ENCODE data around the gene TMEM25. TPM values are rescaled to one million over a fixed set of nuclear protein-coding genes. Genes with fewer than 3 reads are reported as not detected.

Gene TMEM25
- total and polyA plus RNA-seq, 10 donors: 5.2 to 23.8 (median 10.3) TPM

- no peak for DNase-seq
- TF ChIP-seq POLR2AphosphoS5 (IDR thresholded peaks at IDR 0.05): no peak
- TF ChIP-seq CTCF (IDR thresholded peaks at IDR 0.05 in 8 of 11, conservative IDR thresholded peaks at IDR 0.05 in 3 of 11): no peak
- no peak for TF ChIP-seq POLR2A (IDR thresholded peaks at IDR 0.05)
- WGBS, 5 donors: 58 to 74% (median 69%) methylated on average over 3 of the region's 3 CpGs
- intact Hi-C loops (cut with DNase I; ENCODE audit: low total_unique reads): no loop called here
- Histone ChIP-seq H3K27ac (peak within 1 kb of the TSS in 1 of 8 donors; percentile 10), H3K4me1 (peaks cover 8 to 72% (median 28%) of the 10 kb centered on the region in 6 donors), H3K27me3 (replicated peaks in 1 of 7) (peaks cover 0 to 10% (median 0%) of the 10 kb centered on the region in 7 donors), H3K9me3 (no peaks in the 10 kb centered on the region), H3K36me3 (peaks cover 0 to 34% (median 27%) of the 10 kb centered on the region in 6 donors), H3K4me3 (no peak within 1 kb of the TSS)
Observed at GRCh38 chr11:118527109-118527508, 3.9 kb upstream of the TMEM25 start, which contains the start of gene TTC36. Gene TTC36 (plus strand): TSS chr11:118527474. CDS start chr11:118527495, 21 bp downstream.

GRCh38 chr11:118528511-118528910 is 2.5 kb upstream of the TMEM25 start:
- no peaks in the 10 kb centered on the region for H3K9me3 ChIP-seq
- H3K27ac ChIP-seq: no peak overlapping the region
- 92 to 99% (median 94%) methylated on average over 6 of the region's 6 CpGs for WGBS, 5 donors
- H3K4me3 ChIP-seq: no peak overlapping the region
- peaks cover 8 to 62% (median 27%) of the 10 kb centered on the region in 6 donors for H3K4me1 ChIP-seq
- peaks cover 0 to 20% (median 12%) of the 10 kb centered on the region in 6 donors for H3K36me3 ChIP-seq
- no peak for DNase-seq
- peak in 2 of 3 donors; percentile 20 to 64 for TF ChIP-seq POLR2AphosphoS5 (IDR thresholded peaks at IDR 0.05)
- TF ChIP-seq CTCF (IDR thresholded peaks at IDR 0.05 in 8 of 11, conservative IDR thresholded peaks at IDR 0.05 in 3 of 11): no peak
- TF ChIP-seq POLR2A (IDR thresholded peaks at IDR 0.05): no peak
- H3K27me3 ChIP-seq (replicated peaks in 1 of 7): peaks cover 0 to 10% (median 0%) of the 10 kb centered on the region in 7 donors
- intact Hi-C loops (cut with DNase I; ENCODE audit: low total_unique reads): no loop called here

- Histone ChIP-seq H3K27me3 (replicated peaks in 1 of 7) (peaks cover 0 to 10% (median 0%) of the 10 kb centered on the region in 7 donors), H3K27ac (no peak overlapping the region), H3K4me3 (peak overlapping the region in 7 of 8 donors; percentile 80 to 98 (median 95)), H3K36me3 (peaks cover 0 to 15% (median 4%) of the 10 kb centered on the region in 6 donors), H3K4me1 (peaks cover 8 to 50% (median 26%) of the 10 kb centered on the region in 6 donors), H3K9me3 (no peaks in the 10 kb centered on the region)
- WGBS, 5 donors: 77 to 87% (median 84%) methylated on average over 5 of the region's 5 CpGs
- intact Hi-C loops (cut with DNase I; ENCODE audit: low total_unique reads): no loop called here
- TF ChIP-seq POLR2AphosphoS5 (IDR thresholded peaks at IDR 0.05) (no peak), CTCF (IDR thresholded peaks at IDR 0.05 in 8 of 11, conservative IDR thresholded peaks at IDR 0.05 in 3 of 11) (no peak), POLR2A (IDR thresholded peaks at IDR 0.05) (no peak)
- DNase-seq: no peak
Observed at GRCh38 chr11:118529584-118530175, 1.3 kb upstream of the TMEM25 start.

DNA sequence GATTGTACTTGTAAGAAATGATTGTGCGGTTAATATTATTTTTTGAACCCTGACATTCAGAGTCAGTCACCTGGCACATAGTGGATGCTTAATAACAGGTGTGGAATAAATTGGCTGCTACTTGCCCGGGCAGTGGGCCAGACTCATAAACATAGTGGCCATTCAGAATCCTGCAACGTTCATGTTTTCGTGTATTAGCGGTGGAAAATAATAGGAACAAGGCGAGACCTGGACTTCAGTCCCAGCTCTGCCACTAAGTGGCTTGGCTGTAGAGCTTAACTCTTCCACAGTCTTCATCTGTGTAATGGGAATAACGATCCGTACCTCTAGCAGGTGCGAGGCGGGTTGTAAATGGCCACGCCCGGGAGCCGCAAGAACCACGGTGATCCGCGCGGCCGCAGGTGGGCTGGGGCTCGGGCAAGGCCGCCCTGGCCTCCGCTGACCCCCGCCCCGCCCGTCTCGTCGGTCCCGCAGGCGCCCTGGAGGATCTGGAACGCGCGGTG is 761 bp upstream of the TMEM25 start:
- WGBS, 5 donors: 5 to 19% (median 6%) methylated on average over 10 to 31 of the region's 31 CpGs
- TF ChIP-seq POLR2AphosphoS5 (IDR thresholded peaks at IDR 0.05): no peak

More for the DNA sequence above, 761 bp upstream of the TMEM25 start:
- intact Hi-C loops (cut with DNase I; ENCODE audit: low total_unique reads): no loop called here
- DNase-seq: no peak
- Histone ChIP-seq H3K36me3 (peaks cover 0 to 15% (median 3%) of the 10 kb centered on the region in 6 donors), H3K27ac (peak overlapping the region in 7 of 8 donors; percentile 54 to 80 (median 73)), H3K27me3 (replicated peaks in 1 of 7) (peaks cover 0 to 10% (median 0%) of the 10 kb centered on the region in 7 donors), H3K9me3 (no peaks in the 10 kb centered on the region), H3K4me3 (peak overlapping the region; percentile 80 to 98 (median 92)), H3K4me1 (peaks cover 8 to 45% (median 26%) of the 10 kb centered on the region in 6 donors)

All from spleen (tissue), 11 donors.